Upper lobe of right lung (tissue), 1 donor: ENCODE data around the gene ZDHHC6. TPM values are rescaled to one million over a fixed set of nuclear protein-coding genes. Genes with fewer than 3 reads are reported as not detected.

ENCODE experiments used
- ATAC-seq: fragments of 200-7000 bp; cut with Tn5 transposase; one replicate; pipeline ENCODE4 v1.9.1; 2020; ENCODE audit warnings: mild to moderate bottlenecking, moderate library complexity
- DNase-seq: peaks from one replicate; pipeline ENCODE4 v3.0.0-alpha.2; 2020
- H3K27ac ChIP-seq: fragments of 200-600 bp; one replicate; pipeline ENCODE4 v1.8.0; 2022
- H3K27me3 ChIP-seq: fragments of 200-600 bp; one replicate; pipeline ENCODE4 v1.8.0; 2022; ENCODE audit warnings: mild to moderate bottlenecking
- H3K36me3 ChIP-seq: fragments of 200-600 bp; one replicate; pipeline ENCODE4 v1.8.0; 2022
- H3K4me1 ChIP-seq: fragments of 200-600 bp; one replicate; pipeline ENCODE4 v1.8.0; 2022
- H3K4me3 ChIP-seq: fragments of 200-600 bp; one replicate; pipeline ENCODE4 v1.8.0; 2022; ENCODE audit warnings: mild to moderate bottlenecking
- H3K9me3 ChIP-seq: fragments of 200-600 bp; one replicate; pipeline ENCODE4 v1.8.0; 2022
- intact Hi-C: fragments of 100-400 bp; cut with DNase I; formaldehyde crosslinking; loops from one replicate; pipeline ENCODE4 v1.11.0; 2022
- total RNA-seq: library from RNA; stranded (reverse); fragmentation: NEBNext Ultra II Directional; extraction: Animal tissue kit (Norgen Biotek cat#: 25700); gene quantifications from one replicate; pipeline ENCODE4 v1.2.1, GENCODE V29; 2021
- TF ChIP-seq, protein P1 (sequence below): fragments of 200-600 bp; IDR thresholded peaks from one replicate; pipeline ENCODE4 v1.8.0; 2022; ENCODE audit warnings: antibody characterized with exemption
- donor health status: DM: no; HTN: yes; CAD: no; lungs with severe emphysema.

The ZDHHC6 gene
- total RNA-seq, 1 donor from 2014 or later = 34.9 TPM

DNA sequence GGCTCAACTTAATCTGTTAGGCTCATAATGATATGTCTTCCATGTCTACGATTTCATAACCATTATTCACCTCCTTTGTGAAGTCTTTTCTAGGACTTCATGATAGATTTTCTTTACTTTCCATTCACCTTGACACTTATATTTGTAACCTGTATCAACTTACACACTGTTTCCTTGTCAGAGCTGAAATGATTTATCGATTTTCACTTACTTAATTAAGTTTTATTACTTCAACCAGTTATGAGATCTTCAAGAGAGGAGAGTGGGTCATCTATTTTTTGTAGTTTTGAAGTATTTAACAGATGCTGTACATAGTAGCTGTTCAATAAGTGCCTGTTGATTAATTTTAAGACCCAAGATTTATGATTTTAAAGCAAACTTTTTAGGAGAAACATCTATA, 37.7 kb upstream of the ZDHHC6 start:
- no peak overlapping the region for H3K4me3 ChIP-seq
- no peaks in the 10 kb centered on the region for H3K4me1 ChIP-seq
- no peak overlapping the region for H3K27ac ChIP-seq
- DNase-seq = no peak
- H3K27me3 ChIP-seq = no peaks in the 10 kb centered on the region
- H3K36me3 ChIP-seq = no peaks in the 10 kb centered on the region
- intact Hi-C loops = no loop called here
- no peak for ATAC-seq
- TF ChIP-seq, protein P1, sequence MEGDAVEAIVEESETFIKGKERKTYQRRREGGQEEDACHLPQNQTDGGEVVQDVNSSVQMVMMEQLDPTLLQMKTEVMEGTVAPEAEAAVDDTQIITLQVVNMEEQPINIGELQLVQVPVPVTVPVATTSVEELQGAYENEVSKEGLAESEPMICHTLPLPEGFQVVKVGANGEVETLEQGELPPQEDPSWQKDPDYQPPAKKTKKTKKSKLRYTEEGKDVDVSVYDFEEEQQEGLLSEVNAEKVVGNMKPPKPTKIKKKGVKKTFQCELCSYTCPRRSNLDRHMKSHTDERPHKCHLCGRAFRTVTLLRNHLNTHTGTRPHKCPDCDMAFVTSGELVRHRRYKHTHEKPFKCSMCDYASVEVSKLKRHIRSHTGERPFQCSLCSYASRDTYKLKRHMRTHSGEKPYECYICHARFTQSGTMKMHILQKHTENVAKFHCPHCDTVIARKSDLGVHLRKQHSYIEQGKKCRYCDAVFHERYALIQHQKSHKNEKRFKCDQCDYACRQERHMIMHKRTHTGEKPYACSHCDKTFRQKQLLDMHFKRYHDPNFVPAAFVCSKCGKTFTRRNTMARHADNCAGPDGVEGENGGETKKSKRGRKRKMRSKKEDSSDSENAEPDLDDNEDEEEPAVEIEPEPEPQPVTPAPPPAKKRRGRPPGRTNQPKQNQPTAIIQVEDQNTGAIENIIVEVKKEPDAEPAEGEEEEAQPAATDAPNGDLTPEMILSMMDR = no peak
- H3K9me3 ChIP-seq = no peaks in the 10 kb centered on the region

DNA sequence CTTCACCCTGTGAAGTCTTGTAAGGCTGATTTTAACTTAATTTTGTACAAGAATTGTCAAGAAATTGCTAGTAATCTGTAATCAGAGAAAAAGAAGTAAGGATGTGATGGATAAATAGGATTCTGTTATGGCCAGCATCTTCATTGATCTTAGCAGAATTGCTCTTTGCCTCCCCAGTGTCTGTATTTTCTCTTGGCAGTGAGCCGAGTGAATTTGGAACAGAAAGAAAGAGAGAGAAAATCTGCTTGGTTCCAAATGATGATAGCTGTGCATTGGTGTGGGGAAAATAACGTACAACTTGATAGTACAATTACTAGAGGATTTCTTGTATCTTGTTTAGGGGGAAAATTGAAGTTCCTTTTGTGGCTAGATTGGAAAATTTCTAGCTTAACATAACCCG, 34.9 kb upstream of the ZDHHC6 start:
- TF ChIP-seq, protein P1 = no peak

DNA sequence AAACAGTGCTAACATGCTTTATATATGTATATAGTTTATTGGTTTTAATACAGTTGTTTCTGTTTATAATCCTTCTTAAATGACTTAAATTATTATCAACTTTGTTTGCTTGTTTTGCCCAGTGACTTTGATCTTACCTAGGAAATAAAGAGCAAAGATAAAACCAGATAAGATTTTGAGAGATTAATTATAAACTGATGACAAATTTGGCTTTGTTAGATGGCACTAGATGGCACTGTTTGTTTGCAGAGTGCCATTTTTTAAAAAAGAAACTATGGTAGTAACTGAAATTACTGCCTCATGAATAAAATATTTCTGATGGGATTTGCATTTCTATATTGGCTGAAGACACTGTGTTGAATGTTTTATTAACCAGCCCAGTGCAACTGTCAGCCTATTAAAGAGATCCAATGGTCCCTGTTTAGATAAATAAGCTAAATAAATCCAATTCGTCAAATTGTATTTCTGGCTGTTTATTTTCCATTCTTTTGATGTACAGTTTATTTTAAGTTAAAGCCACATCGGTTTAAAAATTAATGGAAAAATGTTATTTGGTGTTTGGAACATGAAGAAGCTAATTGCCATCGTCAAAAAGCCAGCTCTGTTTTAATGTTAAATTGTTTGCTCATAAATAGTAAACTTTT, 29.0 kb upstream of the ZDHHC6 start:
- no peaks in the 10 kb centered on the region for H3K9me3 ChIP-seq
- DNase-seq (no peak), ATAC-seq (no peak)
- H3K4me1 ChIP-seq = no peaks in the 10 kb centered on the region
- H3K27ac ChIP-seq = no peak overlapping the region
- intact Hi-C loops = no loop called here
- TF ChIP-seq, protein P1 = peak; percentile 40
- no peaks in the 10 kb centered on the region for H3K36me3 ChIP-seq
- H3K4me3 ChIP-seq = no peak overlapping the region
- H3K27me3 ChIP-seq = no peaks in the 10 kb centered on the region

More for the DNA sequence above, 34.9 kb upstream of the ZDHHC6 start:
- H3K36me3 ChIP-seq = no peaks in the 10 kb centered on the region
- intact Hi-C loops = no loop called here
- no peak for DNase-seq
- no peak overlapping the region for H3K4me3 ChIP-seq
- no peak overlapping the region for H3K27ac ChIP-seq
- H3K4me1 ChIP-seq = no peaks in the 10 kb centered on the region
- ATAC-seq = no peak
- H3K9me3 ChIP-seq = no peaks in the 10 kb centered on the region
- no peaks in the 10 kb centered on the region for H3K27me3 ChIP-seq

DNA sequence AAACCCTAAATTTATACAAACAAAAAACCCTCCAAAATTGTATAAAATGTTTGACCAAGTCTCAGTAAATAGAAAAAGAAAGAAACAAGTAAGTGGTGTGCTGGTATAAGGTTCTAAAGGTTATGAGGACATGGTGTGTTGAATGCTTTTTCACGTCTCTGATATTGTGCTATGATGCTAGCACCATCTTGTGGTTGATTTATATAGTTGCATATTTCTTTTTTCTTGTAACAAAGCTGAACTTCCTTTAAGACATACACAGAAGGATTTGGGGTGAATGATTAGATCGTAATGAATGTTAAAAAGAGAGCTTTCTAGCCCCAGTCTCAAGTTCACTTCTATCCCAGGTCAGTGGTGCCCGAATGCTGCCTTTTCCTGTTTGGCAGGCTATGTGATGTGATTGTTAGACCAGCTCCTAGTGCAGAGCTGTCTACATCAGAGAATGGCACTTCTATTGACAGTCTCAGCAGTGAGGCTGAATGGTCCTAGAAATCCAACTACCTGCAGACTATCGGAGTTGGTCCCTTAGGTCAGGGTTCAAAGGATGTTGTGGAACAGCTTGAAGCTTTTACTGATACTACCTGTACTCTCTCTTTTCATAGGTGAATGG, 25.3 kb upstream of the ZDHHC6 start:
- Histone ChIP-seq H3K27me3 (no peaks in the 10 kb centered on the region), H3K4me3 (no peak overlapping the region), H3K36me3 (peaks cover 13% of the 10 kb centered on the region), H3K4me1 (no peaks in the 10 kb centered on the region), H3K9me3 (no peaks in the 10 kb centered on the region), H3K27ac (no peak overlapping the region)
- DNase-seq = no peak
- ATAC-seq = peak; percentile 89
- intact Hi-C loops = no loop called here
- TF ChIP-seq, protein P1 = peak; percentile 74

DNA sequence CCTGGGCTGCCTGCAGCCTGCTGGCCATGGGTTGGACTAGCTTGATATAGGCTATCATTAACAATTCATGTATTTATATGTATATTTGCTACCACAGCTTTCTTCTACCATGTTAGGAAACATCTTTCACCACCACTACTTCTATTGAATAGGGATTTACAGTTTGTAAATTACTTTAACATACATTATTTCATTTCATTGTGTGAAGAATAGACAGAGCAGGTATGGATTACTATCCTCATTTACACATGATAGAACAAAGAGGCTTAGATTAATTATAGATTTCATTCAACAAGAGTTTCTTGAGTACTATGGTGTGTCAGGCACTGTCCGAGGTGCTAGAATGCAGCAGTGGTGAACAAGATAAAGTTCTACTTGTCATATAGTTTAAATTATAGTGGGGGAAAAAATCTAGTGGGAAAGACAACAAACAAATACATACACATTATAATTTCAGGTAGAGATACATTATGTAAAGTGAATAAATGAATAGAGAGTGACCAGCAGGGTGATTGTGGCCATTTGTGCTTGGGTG, 20.9 kb upstream of the ZDHHC6 start:
- intact Hi-C loops = no loop called here
- Histone ChIP-seq H3K36me3 (peaks cover 36% of the 10 kb centered on the region), H3K27ac (no peak overlapping the region), H3K9me3 (no peaks in the 10 kb centered on the region), H3K27me3 (no peaks in the 10 kb centered on the region), H3K4me3 (no peak overlapping the region), H3K4me1 (no peaks in the 10 kb centered on the region)
- DNase-seq (no peak), ATAC-seq (no peak)
- TF ChIP-seq, protein P1 = no peak
